Esophagus mucosa (tissue), 1 donor: Measurements from ENCODE around the gene AGER. TPM values are rescaled to one million over a fixed set of nuclear protein-coding genes. Genes with fewer than 3 reads are reported as not detected.
A peak's percentile ranks its signal among the peaks of the same experiment; 100 is the strongest.
"Not testable (repeated sequence)": the region's sequence is repeated elsewhere in the genome, so short reads cannot be mapped to it uniquely, and the experiment has no call there.

ENCODE experiments used
- ATAC-seq: fragments of 200-7000 bp; cut with Tn5 transposase; one replicate; pipeline ENCODE4 v1.9.1; 2020
- total RNA-seq: library from RNA; stranded (reverse); gene quantifications from one replicate; pipeline ENCODE4 v1.2.4, GENCODE V29; 2023
- donor health status: DM: yes; HTN: yes; CAD: no.

Gene AGER
- total RNA-seq, 1 donor from 2014 or later = 2.7 TPM

DNA sequence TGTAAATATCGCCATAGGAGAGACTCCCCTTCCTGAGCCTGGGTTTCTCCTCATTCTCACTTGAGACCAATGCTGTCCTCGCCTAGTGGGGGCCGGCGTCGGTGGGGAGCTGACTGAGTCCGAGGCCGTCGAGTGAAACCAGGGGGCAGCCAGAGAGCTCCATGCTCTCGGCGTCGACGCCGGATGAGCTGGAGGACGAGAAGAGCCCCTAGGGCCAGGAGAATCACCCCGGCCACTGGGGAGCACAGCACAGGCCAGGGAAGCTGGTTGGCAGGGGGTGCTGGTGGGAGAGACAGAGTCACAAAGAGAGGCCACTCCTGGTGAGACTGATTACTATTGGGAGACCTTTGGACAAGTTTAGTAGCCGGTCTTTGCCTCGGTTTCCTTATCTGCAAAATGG lies 14.8 kb upstream of the AGER start:
- ATAC-seq = no peak

DNA sequence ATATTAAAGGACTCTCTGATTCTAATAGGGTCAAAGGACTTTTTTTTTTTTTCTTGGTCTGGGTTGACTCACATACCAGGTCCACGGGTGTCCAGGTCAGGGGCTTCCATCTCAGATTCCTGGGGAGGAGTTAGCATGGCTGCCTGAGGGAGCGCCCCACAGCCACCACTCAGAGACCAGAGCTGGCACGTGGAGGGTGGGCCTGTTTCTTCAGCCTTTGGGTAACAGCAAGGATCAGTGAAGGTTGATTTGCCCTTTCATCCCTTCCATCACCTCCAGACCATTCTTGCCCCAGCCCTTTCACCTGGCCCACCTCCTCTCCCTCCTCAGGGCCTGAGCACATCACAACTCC lies 14.3 kb upstream of the AGER start:
- ATAC-seq = no peak

DNA sequence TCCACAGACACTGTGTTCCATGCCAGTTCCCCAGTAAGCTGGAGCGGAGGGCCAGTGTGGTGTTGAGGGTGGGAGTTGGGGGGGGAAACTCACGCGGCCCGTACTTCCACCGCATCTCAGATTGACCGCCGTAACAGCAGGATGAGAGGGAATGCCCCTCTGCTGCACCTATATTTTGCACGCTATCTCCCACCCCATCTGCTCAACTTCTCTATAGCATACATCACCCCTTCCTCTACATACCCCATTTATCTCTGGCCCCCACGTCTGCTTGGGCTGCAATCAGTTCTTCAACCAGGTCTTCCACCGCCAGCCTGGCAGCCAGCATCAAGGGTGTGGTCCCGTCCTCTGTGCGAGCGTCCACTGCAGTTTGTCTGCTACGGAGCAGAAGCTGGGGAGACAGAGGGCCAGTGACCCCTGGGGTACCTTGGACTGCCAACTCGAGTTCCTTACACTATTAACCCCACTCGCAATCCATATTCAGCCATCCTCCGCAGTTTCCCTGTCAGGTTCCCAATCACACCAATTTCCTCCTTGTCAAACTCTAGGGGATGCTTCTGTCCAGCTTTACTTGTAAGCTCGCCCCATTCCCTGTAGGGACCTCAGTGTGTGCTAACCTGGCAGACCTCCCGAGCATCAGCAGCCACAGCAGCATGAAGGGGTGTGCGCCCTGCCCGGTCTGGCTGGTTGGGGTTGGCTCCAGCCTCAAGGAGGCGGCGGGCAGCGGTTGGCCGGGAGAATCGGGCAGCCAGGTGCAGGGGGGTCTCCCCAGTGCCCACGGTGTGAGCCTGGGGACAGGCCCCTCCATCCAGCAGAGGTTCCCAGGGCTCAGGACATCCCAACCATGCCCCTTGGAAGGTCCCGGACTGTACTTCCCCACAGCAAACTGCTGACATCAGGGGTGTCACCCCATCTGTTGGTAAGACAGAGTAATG lies 12.9 kb upstream of the AGER start:
- no peak for ATAC-seq

DNA sequence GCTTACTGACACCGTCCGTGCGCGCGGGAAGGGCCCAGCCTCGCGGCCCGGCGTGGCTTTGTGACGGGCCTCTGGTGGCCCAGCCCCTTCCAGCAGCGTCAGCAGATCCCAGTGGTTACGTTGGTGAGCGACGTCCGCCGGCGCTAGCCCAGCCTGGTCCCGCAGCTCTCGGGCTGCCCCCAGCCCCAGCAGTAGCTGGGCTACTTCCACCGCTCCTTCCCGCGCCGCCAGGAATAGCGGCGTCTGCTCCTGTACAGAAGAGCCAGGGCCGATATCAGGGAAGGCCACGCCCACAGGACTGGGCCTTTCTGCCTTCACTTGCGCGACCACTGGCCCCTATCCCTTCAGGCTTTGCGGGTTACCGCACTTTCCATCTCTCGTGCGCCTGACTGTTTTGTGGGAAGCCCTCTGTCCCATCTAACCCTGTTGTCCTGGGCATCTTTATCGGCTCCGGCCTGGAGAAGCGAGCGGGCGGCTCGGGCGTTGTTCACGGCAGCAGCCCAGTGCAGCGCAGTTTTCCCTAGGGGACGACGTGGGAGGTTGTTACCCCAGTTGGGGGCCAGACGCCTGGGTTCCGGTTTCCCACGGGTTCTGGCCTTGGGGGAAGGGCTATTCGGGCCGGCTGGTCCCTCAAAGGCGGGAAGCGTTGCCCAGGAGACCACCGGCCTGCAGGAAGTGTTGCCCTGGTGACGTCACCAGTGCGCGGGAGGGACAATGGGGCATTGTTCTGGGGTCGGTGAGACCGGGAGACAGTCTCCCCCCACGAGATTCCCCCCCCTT lies 12.0 kb upstream of the AGER start:
- ATAC-seq = peak; percentile 16

GRCh38 chr6:32195652-32195901 lies 11.5 kb upstream of the AGER start:
- ATAC-seq = peak; percentile 94

GRCh38 chr6:32194825-32195651 lies 11.0 kb upstream of the AGER start:
- peak; percentile 8 for ATAC-seq

DNA sequence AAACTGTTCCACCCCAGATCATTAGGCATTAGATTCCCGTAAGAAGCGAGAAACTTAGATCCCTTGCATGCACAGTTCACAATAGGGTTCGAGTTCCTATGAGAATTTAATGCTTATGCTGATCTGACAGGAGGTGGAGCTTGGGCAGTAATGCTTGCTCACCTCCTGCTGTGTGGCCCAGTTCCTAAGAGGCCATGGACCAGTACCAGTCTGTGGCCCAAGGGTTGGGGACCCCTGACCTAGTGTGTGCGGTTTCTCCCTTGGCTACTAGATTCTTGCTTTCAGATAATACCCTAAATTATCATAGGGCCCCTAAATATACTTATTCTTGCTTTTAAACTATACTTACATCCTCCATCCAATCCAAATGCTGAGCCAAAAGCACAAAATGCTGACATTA lies 10.3 kb upstream of the AGER start:
- ATAC-seq = no peak

DNA sequence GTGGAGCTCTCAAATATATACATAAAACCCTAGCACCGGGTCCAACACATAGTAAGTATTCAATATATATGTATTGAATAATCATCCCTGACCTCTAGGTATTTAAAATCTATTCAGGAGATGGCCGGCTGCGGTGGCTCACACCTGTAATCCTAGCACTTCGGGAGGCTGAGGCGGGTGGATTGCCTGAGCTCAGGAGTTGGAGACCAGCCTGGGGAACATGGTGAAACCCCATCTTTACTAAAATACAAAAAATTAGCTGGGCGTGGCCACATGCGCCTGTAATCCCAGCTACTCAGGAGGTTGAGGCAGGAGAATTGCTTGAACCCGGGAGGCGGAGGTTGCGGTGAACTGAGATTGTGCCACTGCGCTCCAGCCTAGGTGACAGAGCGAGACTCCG lies 9.0 kb upstream of the AGER start:
- ATAC-seq = not testable (repeated sequence)

DNA sequence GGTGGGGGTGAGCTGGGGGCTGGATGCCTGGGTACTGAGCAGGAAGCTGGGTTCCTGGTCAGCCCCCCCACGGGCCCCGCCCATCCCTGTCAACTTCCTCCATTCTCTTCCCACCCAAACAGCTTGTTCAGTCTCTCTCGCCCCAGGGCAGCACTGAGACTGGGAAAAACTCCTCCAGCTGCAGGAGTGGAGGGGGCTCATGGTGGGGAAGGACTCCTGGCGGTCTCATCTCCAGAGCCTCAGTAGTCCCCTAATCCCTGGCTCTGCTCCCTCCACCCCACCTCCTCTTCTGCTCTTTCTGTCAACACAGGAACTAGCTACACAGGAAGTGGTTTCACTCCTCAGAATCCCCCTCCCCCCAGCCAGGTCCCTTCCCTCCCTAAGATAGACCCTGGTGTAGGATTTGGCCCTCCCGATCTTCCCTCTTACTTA lies 8.6 kb upstream of the AGER start, which contains the start of gene GPSM3:
TSS of gene GPSM3 (minus strand) at position 36 of the 432 bp plus-strand sequence. CDS start 130 bp downstream, outside the sequence.
- no peak for ATAC-seq

- ATAC-seq = no peak
These were observed 7.9 kb upstream of the AGER start for GRCh38 chr6:32191696-32192607.

DNA sequence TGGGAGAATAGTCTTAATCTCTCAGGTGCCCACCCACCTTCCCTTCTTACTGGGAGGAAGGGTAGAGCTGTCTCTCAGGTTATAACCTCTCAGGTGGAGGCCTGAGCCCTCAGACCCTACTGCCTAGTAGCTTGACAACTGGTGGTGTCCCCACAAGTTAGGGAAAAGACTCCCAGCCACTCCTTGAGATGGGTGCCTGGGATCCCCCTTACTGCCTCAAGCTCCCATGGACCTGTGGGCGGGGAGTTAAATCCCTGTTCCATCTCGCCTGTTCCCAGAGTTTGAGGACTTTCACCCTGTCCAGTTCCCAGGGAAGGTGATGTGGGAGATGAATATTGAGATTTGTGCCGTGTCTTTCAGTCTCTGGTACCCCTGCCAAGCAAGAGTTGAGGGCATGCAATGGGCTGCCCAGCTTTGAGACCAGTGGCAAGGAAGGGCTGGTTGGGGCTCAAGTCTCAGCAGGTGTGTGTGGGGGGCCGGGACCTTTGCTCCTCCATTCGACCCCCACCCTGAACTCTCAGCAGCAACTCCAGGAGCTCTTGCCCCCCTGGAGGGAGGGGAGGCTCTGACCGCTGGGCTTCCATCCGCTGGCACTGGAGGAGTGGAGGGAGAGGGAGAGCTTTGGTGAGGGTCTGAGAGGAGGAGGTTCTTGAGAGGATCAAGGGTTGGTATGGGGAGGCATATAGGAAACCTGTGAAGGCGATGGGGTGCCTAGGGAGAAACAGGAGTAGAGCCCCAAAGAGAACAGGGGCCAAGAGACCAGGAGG lies 7.0 kb upstream of the AGER start:
- ATAC-seq = no peak

DNA sequence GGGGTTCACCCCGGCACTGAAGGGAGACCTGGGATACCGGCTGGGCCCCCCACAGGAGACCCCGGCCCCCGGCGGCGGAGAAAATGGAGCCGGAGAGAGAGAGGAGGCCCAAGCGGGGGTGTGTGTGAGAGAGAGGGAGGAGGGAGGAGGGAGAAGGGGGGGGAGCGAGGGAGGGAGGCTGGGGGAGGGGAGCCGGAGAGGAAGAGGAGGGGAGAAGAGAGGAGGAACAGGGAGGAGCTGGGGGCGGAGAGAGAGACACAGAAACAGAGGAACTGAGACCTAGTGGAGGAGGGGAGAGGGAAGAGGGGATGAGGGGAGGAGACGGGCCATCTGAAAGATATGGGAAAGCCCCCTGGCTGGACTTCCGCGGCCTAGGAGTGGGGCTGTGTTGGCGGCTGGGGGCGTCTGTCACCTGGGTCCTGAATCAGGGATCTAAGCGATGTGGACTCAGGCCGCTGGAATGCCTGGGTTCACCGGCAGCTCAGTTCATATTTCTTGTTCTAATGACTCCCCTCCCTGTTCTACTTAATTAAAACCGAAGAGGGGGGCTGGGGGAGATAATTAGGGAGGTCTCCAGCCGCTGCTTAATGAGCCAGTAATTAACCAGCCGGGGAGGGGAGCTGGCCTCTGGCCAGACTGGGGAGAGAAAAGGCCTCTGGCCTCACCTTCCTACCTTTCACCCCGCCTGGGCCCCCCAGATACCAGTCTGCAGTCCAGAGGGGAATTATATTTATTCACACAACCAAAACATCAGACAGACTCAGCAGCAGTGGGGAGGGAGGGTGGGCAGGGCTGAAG lies 6.2 kb upstream of the AGER start, which contains the start of gene PBX2:
TSS of gene PBX2 (minus strand) at position 149 of the 798 bp plus-strand sequence. CDS start 287 bp downstream, outside the sequence.
- peak; percentile 74 for ATAC-seq

- peak; percentile 0 for ATAC-seq
These were observed 5.6 kb upstream of the AGER start for GRCh38 chr6:32189742-32190053.

GRCh38 chr6:32189069-32189741 lies 5.2 kb upstream of the AGER start:
- peak; percentile 1 for ATAC-seq

- no peak for ATAC-seq
These were observed 4.5 kb upstream of the AGER start for GRCh38 chr6:32188381-32189068.

- not testable (repeated sequence) for ATAC-seq
These were observed 3.8 kb upstream of the AGER start for GRCh38 chr6:32187725-32188380.

DNA sequence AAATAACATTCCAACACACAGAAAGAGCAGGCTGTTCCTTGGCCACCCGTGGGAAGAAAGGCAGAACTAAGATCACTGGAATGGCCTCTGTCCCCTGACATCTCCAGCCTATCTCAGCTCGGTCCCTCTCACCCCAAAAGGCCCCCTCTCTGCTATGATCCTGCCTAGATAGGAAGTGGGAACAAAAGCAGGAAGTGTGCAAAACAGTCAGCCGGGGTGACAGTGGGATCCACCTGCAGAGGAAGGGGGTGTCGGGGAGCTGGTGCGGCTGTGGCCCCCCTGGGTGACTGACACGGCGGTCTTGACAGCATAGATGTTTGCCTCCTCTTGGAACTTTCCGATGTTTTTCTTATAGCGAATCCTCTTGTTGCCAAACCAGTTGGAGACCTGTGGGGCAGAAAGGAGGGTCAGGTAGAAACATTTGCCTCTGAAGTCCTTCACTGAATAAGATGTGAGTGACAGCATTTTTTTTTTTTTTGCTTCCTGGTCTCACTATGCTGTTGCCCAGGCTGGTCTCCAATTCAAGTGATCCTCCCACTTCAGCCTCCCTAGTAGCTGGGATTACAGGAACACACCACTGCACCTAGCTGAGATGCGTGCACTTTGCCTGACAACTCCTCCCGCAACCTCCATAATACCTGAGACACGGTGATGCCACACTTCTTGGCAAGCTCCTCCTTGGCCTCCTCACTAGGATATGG lies 3.1 kb upstream of the AGER start:
- no peak for ATAC-seq
